H1 (cell line): ENCODE measurements around the gene ATP11C. TPM values are rescaled to one million over a fixed set of nuclear protein-coding genes. Genes with fewer than 3 reads are reported as not detected.

Experiments used
- TCF12 ChIP-seq: IDR thresholded peaks from 2 replicates; pipeline ENCODE4 v1.6.1; 2011; ENCODE audit warnings: low read depth, mild to moderate bottlenecking, low read length
- polyA plus RNA-seq, 7 experiments: library from polyadenylated mRNA; depleted of rRNA in 3 of 7; stranded (reverse) in 5 of 7; unstranded in 2 of 7; fragments of >200 nt in 5 of 7; fragments of 200-250 nt in 2 of 7; gene quantifications; 1 replicate in 5 of 7; 2 replicates in 1 of 7; 4 replicates in 1 of 7; pipeline versions ENCODE4 v1.2.1 to v1.2.3, GENCODE V29; 2011 to 2013; ENCODE audit warnings: missing spikeins in 2 of 7, mixed read lengths in 2 of 7
- total RNA-seq: library from RNA; stranded (reverse); fragmentation: NEBNext Ultra II Directional; extraction: Animal tissue kit (Norgen Biotek cat#: 25700); gene quantifications from 2 replicates; pipeline ENCODE4 v1.2.1, GENCODE V29; 2021

Gene ATP11C
- total and polyA plus RNA-seq, 2 of the 8 experiments (the other 6 are each of a cell fraction or from before 2014, with no cell fraction given): 14.7 to 52.1 TPM

DNA sequence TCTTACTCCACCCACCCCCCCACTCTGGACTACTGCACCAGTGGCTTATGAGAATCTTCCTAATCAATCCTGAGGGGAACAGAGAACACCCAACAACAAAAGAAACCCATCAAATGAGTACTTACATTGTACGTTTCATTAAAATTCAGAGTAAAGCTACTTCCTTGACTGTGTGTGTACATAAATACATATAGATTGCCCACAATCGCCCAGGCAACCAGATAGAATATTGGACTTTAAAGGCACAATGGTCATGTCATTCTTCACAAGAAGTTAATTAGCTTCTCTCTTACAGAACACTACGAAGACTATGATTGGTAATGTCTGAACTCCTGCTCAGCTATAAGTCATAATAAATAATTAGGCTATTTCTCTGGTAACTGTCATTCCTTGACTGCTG, 12.2 kb upstream of the ATP11C start (continued):
- TF ChIP-seq TCF12: no peak
